CD14-positive monocyte (primary cell): ENCODE results near the gene EDN2. TPM values are rescaled to one million over a fixed set of nuclear protein-coding genes. Genes with fewer than 3 reads are reported as not detected.

ENCODE experiments used
- DNase-seq, 3 donors: peaks; one replicate each; pipeline ENCODE4 v3.0.0-alpha.2; 2011 to 2022
- H2AFZ ChIP-seq: 2 replicates; pipeline ENCODE4 v1.6.0; 2012; ENCODE audit warnings: mild to moderate bottlenecking, low read depth, low read length, inconsistent platforms; ENCODE audit not compliant: insufficient read depth, poor library complexity, severe bottlenecking
- H3K27ac ChIP-seq, 2 donors: 1 replicate in 1 of 2; 2 replicates in 1 of 2; pipeline ENCODE4 v1.5.1; 2012 to 2013; ENCODE audit warnings: low read length in 2 of 2, control low read depth in 1 of 2, inconsistent platforms in 1 of 2, low read depth in 1 of 2, mild to moderate bottlenecking in 1 of 2
- H3K27me3 ChIP-seq, 2 donors: one replicate each; pipeline versions ENCODE4 v1.6.0 to v1.6.1; 2011 to 2013; ENCODE audit warnings: low read length in 2 of 2; ENCODE audit not compliant: control insufficient read depth in 2 of 2, insufficient read depth in 2 of 2
- H3K36me3 ChIP-seq, 2 donors: replicated peaks in 1 of 2; 1 replicate in 1 of 2; 2 replicates in 1 of 2; pipeline versions ENCODE4 v1.5.1 to v1.6.1; 2012 to 2013; ENCODE audit warnings: low read length in 2 of 2, control low read depth in 1 of 2, inconsistent platforms in 1 of 2, mild to moderate bottlenecking in 1 of 2; ENCODE audit not compliant: insufficient read depth in 2 of 2, control insufficient read depth in 1 of 2
- H3K4me1 ChIP-seq, 2 donors: 1 replicate in 1 of 2; 2 replicates in 1 of 2; pipeline versions ENCODE4 v1.5.1 to v1.6.1; 2012 to 2013; ENCODE audit warnings: low read length in 2 of 2, control low read depth in 1 of 2, inconsistent platforms in 1 of 2, mild to moderate bottlenecking in 1 of 2, moderate library complexity in 1 of 2; ENCODE audit not compliant: insufficient read depth in 2 of 2, control insufficient read depth in 1 of 2
- H3K4me2 ChIP-seq: replicated peaks from 2 replicates; pipeline ENCODE3; 2012; ENCODE audit warnings: low read length, moderate library complexity, mild to moderate bottlenecking; ENCODE audit not compliant: poor library complexity, severe bottlenecking; ENCODE audit errors: extremely low read depth
- H3K4me3 ChIP-seq, 3 experiments: fragments of 200-600 bp in 1 of 3; sonication (generic) in 1 of 3; replicated peaks in 1 of 3; 1 replicate in 2 of 3; 2 replicates in 1 of 3; pipeline ENCODE4 v1.5.1; 2011 to 2013; ENCODE audit warnings: low read length in 3 of 3, mild to moderate bottlenecking in 3 of 3, control low read depth in 2 of 3, low read depth in 2 of 3, inconsistent platforms in 1 of 3, moderate library complexity in 1 of 3
- H3K79me2 ChIP-seq: 2 replicates; pipeline ENCODE4 v1.6.0; 2012; ENCODE audit warnings: mild to moderate bottlenecking, control low read depth, inconsistent platforms, low read length, moderate library complexity; ENCODE audit not compliant: insufficient read depth
- H3K9ac ChIP-seq: 2 replicates; pipeline ENCODE4 v1.6.0; 2017; ENCODE audit warnings: low read length, mild to moderate bottlenecking; ENCODE audit not compliant: insufficient read depth, poor library complexity, severe bottlenecking
- H3K9me3 ChIP-seq, 2 donors: replicated peaks in 1 of 2; 1 replicate in 1 of 2; 2 replicates in 1 of 2; pipeline versions ENCODE4 v1.5.1 to v1.6.1; 2012 to 2013; ENCODE audit warnings: low read length in 2 of 2, control low read depth in 1 of 2; ENCODE audit not compliant: control insufficient read depth in 1 of 2, insufficient read depth in 1 of 2
- H4K20me1 ChIP-seq: 2 replicates; pipeline ENCODE4 v1.6.0; 2012; ENCODE audit warnings: mild to moderate bottlenecking, low read length, control low read depth, moderate library complexity; ENCODE audit not compliant: insufficient read depth
- H3K27ac Mint-ChIP-seq, 7 donors: one replicate each; pipeline ENCODE4 v1.8.0; 2020; ENCODE audit warnings: mild to moderate bottlenecking in 7 of 7, mixed read lengths in 7 of 7, moderate library complexity in 6 of 7, inconsistent platforms in 2 of 7
- H3K27me3 Mint-ChIP-seq, 3 donors: one replicate each; pipeline ENCODE4 v1.8.0; 2021 to 2022; ENCODE audit warnings: low read depth in 3 of 3, mild to moderate bottlenecking in 3 of 3, mixed read lengths in 3 of 3, moderate library complexity in 3 of 3, inconsistent platforms in 1 of 3
- H3K36me3 Mint-ChIP-seq, 2 donors: one replicate each; pipeline ENCODE4 v1.8.0; 2020; ENCODE audit warnings: mixed read lengths in 2 of 2, inconsistent platforms in 1 of 2, mild to moderate bottlenecking in 1 of 2
- H3K4me1 Mint-ChIP-seq: one replicate; pipeline ENCODE4 v1.8.0; 2020; ENCODE audit warnings: mild to moderate bottlenecking, mixed read lengths
- H3K4me3 Mint-ChIP-seq, 2 donors: one replicate each; pipeline ENCODE4 v1.8.0; 2020; ENCODE audit warnings: mild to moderate bottlenecking in 2 of 2, mixed read lengths in 2 of 2, moderate library complexity in 1 of 2
- H3K9me3 Mint-ChIP-seq, 7 donors: one replicate each; pipeline ENCODE4 v1.8.0; 2020 to 2022; ENCODE audit warnings: mixed read lengths in 7 of 7, mild to moderate bottlenecking in 6 of 7, moderate library complexity in 6 of 7, inconsistent platforms in 2 of 7
- WGBS: methylation state at CpG from one replicate; pipeline ENCODE4 v1.1.5; 2013; ENCODE audit warnings: missing lambda C conversion rate; ENCODE audit not compliant: insufficient coverage; 5-methylcytosine and 5-hydroxymethylcytosine counted together
- intact Hi-C, 2 donors: fragments of 100-400 bp; cut with micrococcal nuclease; formaldehyde crosslinking; loops; one replicate each; pipeline versions ENCODE4 v1.15.0 to v1.15.1; 2023
- polyA plus RNA-seq, 3 donors: library from polyadenylated mRNA; depleted of rRNA in 1 of 3; unstranded in 2 of 3; stranded (reverse) in 1 of 3; fragments of 300-500 nt in 2 of 3; fragments of >200 nt in 1 of 3; fragmentation: Illumina TruSeq in 2 of 3; gene quantifications; 1 replicate in 2 of 3; 2 replicates in 1 of 3; pipeline ENCODE4 v1.2.3, GENCODE V29; 2012 to 2021
- TF ChIP-seq, protein P1 (sequence below): fragments of 200-600 bp; IDR thresholded peaks from one replicate; pipeline ENCODE4 v1.8.0; 2022; ENCODE audit warnings: antibody characterized with exemption, mild to moderate bottlenecking

Gene EDN2
- polyA plus RNA-seq, 3 donors, result not detected

DNA sequence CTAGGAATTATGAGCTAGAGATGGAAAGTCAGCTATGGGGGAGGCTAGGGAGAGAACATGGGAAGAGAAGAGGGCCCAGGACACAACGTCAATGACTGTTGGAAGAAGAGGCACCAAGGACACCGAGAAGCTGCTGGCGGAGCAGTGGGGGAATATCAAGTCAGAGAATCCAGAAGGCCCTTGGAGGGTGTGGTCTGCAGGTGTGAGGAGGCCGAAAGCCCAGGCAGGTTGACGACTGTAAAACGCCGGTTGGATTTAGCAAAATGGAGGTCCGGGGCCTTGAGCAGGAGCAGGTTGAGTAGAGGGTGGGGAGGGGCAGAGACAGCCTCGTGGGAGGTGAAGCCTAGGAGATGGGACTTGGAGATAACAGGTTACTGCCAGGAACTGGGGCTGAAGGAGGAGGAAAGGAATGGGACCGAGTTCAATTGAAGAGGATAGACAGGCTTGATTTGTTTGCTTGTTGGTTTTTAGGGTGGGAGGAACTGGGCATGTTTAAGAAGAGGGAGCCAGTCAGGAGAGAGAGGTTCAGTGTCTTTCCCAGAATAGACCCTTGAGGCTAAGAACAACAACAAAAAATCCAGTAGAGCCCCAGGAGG is 35.1 kb downstream of the EDN2 start:
- Mint-ChIP-seq H3K4me1 (no peaks in the 10 kb centered on the region), H3K9me3 (peaks cover 0 to 9% (median 6%) of the 10 kb centered on the region in 7 donors), H3K36me3 (no peaks in the 10 kb centered on the region), H3K27ac (no peak overlapping the region), H3K4me3 (no peak overlapping the region), H3K27me3 (peaks cover 0 to 5% (median 4%) of the 10 kb centered on the region in 3 donors)
- H3K4me1 ChIP-seq, result no peaks in the 10 kb centered on the region
- H3K9ac ChIP-seq, result no peak overlapping the region
- TF ChIP-seq, protein P1, sequence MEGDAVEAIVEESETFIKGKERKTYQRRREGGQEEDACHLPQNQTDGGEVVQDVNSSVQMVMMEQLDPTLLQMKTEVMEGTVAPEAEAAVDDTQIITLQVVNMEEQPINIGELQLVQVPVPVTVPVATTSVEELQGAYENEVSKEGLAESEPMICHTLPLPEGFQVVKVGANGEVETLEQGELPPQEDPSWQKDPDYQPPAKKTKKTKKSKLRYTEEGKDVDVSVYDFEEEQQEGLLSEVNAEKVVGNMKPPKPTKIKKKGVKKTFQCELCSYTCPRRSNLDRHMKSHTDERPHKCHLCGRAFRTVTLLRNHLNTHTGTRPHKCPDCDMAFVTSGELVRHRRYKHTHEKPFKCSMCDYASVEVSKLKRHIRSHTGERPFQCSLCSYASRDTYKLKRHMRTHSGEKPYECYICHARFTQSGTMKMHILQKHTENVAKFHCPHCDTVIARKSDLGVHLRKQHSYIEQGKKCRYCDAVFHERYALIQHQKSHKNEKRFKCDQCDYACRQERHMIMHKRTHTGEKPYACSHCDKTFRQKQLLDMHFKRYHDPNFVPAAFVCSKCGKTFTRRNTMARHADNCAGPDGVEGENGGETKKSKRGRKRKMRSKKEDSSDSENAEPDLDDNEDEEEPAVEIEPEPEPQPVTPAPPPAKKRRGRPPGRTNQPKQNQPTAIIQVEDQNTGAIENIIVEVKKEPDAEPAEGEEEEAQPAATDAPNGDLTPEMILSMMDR, result no peak
- no peaks in the 10 kb centered on the region for H3K27me3 ChIP-seq
- no peak overlapping the region for H3K27ac ChIP-seq
- H3K4me2 ChIP-seq, result no peak overlapping the region
- H3K79me2 ChIP-seq, result no peaks in the 10 kb centered on the region
- no peak for DNase-seq
- H3K9me3 ChIP-seq, result peaks cover 4 to 8% of the 10 kb centered on the region in 2 donors
- H3K4me3 ChIP-seq, result no peak overlapping the region
- intact Hi-C loops, result no loop called here
- H2AFZ ChIP-seq, result no peak overlapping the region
- WGBS, result 96% methylated on average over 10 of the region's 10 CpGs
- H4K20me1 ChIP-seq, result no peaks in the 10 kb centered on the region
- no peaks in the 10 kb centered on the region for H3K36me3 ChIP-seq

DNA sequence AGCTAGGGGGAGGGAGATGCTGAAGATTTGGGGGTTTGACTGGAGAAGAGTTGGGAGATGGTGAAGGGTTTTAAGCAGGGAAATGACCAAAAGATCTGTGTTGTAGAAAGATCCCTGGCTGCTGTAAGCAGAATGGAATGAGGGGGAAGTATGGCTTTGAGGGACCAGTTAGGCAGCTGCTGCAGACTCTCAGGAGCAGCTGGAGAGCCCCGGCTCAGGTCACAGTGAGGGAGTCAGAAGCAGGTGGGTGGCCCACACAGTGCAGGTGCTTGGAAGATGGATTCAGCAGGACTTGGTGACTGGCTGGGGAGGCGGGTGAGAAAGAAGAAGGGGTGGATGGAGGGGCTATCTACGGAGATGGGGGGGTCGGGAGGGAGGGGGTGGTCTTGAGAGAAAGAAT is 35.7 kb downstream of the EDN2 start:
- Histone ChIP-seq H3K27me3 (no peaks in the 10 kb centered on the region), H3K36me3 (no peaks in the 10 kb centered on the region), H3K4me1 (no peaks in the 10 kb centered on the region), H3K9ac (no peak overlapping the region), H3K4me2 (no peak overlapping the region), H3K79me2 (no peaks in the 10 kb centered on the region), H2AFZ (no peak overlapping the region), H3K4me3 (no peak overlapping the region), H3K27ac (no peak overlapping the region), H4K20me1 (no peaks in the 10 kb centered on the region), H3K9me3 (peaks cover 9 to 14% of the 10 kb centered on the region in 2 donors)
- intact Hi-C loops, result no loop called here
- Mint-ChIP-seq H3K36me3 (no peaks in the 10 kb centered on the region), H3K9me3 (peaks cover 0 to 14% (median 10%) of the 10 kb centered on the region in 7 donors), H3K27me3 (peaks cover 0 to 5% (median 4%) of the 10 kb centered on the region in 3 donors), H3K27ac (no peak overlapping the region), H3K4me1 (no peaks in the 10 kb centered on the region), H3K4me3 (no peak overlapping the region)
- DNase-seq, result no peak
- TF ChIP-seq, protein P1, result no peak
- WGBS, result 89% methylated on average over 4 of the region's 4 CpGs
